Smooth muscle cell (in vitro differentiated cells): Measurements from ENCODE around the gene DEAF1. TPM values are rescaled to one million over a fixed set of nuclear protein-coding genes. Genes with fewer than 3 reads are reported as not detected.

Experiments
- DNase-seq: peaks from one replicate; lab custom pipeline; 2025; ENCODE audit not compliant: unreplicated experiment; lab: John Stamatoyannopoulos, UW
- H2AFZ ChIP-seq: fragments of 200-600 bp; sonication (generic); 2 replicates; pipeline ENCODE4 v1.6.0; 2016; ENCODE audit warnings: antibody characterized with exemption, low read depth, mild to moderate bottlenecking
- H3F3A ChIP-seq: fragments of 200-600 bp; sonication (generic); 2 replicates; pipeline ENCODE4 v1.6.0; 2017; ENCODE audit warnings: antibody characterized with exemption, low read depth
- H3K27ac ChIP-seq: fragments of 200-600 bp; sonication (generic); 2 replicates; pipeline ENCODE4 v1.5.1; 2016; ENCODE audit warnings: low read depth, mild to moderate bottlenecking
- H3K27me3 ChIP-seq: fragments of 200-600 bp; sonication (generic); 2 replicates; pipeline ENCODE4 v1.6.1; 2016; ENCODE audit warnings: low read depth, mild to moderate bottlenecking
- H3K36me3 ChIP-seq: fragments of 200-600 bp; sonication (generic); 2 replicates; pipeline ENCODE4 v1.5.1; 2016; ENCODE audit warnings: low read depth
- H3K4me1 ChIP-seq: fragments of 200-600 bp; sonication (generic); 2 replicates; pipeline ENCODE4 v1.5.1; 2016; ENCODE audit warnings: low read depth
- H3K4me2 ChIP-seq: fragments of 200-600 bp; sonication (generic); 2 replicates; pipeline ENCODE4 v1.6.0; 2016; ENCODE audit warnings: mild to moderate bottlenecking
- H3K4me3 ChIP-seq: fragments of 200-600 bp; sonication (generic); 2 replicates; pipeline ENCODE4 v1.5.1; 2016; ENCODE audit warnings: mild to moderate bottlenecking
- H3K79me2 ChIP-seq: fragments of 200-600 bp; sonication (generic); 2 replicates; pipeline ENCODE4 v1.6.0; 2016; ENCODE audit warnings: low read depth, mild to moderate bottlenecking
- H3K9ac ChIP-seq: fragments of 200-600 bp; sonication (generic); 2 replicates; pipeline ENCODE4 v1.6.0; 2016; ENCODE audit warnings: low read depth
- H3K9me3 ChIP-seq: fragments of 200-600 bp; sonication (generic); replicated peaks from 2 replicates; pipeline ENCODE4 v1.5.1; 2016; ENCODE audit warnings: low read depth
- H4K20me1 ChIP-seq: fragments of 200-600 bp; sonication (generic); 2 replicates; pipeline ENCODE4 v1.6.0; 2016; ENCODE audit warnings: low read depth
- WGBS: methylation state at CpG from one replicate; pipeline ENCODE4 v1.1.7; 2016; ENCODE audit warnings: low lambda C conversion rate; 5-methylcytosine and 5-hydroxymethylcytosine counted together
- polyA plus RNA-seq: library from polyadenylated mRNA; unstranded; fragments of >200 nt; fragmentation: Nextera tagmentation; extraction: Ambion mirVana; gene quantifications from 2 replicates; pipeline ENCODE4 v1.2.1, GENCODE V29; 2016
- total RNA-seq: library from RNA; depleted of rRNA; stranded (reverse); fragments of >200 nt; gene quantifications from 2 replicates; pipeline ENCODE4 v1.2.3, GENCODE V29; 2014
- TF ChIP-seq, protein P1 (sequence below): fragments of 200-600 bp; sonication (generic); IDR thresholded peaks from 2 replicates; pipeline ENCODE4 v1.5.1; 2017; ENCODE audit warnings: borderline replicate concordance, mild to moderate bottlenecking, antibody characterized with exemption; ENCODE audit not compliant: insufficient read depth, poor library complexity, severe bottlenecking

The DEAF1 gene
- total and polyA plus RNA-seq, 2 experiments from 2014 or later, result 18.7 to 39.2 TPM

DNA sequence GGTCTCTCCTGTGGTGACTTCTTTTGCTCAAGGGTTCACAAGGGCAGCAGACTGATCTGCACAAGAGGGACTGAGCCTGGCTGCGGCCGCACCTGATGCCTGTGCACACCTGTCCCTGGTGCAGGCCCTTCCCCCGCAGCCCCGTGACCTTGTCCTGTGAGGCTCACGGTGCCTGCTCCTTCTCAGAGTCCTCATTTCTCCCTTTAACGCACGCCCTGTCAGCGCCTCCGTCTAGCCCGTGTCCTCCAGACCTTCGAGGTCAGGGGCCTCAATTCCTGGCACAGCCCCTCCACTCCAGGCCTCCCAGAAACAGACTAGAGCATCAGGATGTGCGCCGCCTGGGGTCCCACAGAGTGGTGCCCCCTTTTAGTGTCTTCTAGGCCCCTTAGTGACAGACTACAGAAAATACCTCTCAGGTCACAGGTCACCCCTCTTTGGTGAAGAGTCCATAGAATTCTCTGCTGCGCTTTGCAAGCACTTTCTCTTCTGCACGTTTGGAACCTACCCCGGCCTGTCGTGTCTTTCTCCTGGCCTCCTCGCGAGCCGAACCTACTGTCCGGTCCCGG, 59.0 kb downstream of the DEAF1 start:
- no peak overlapping the region for H3K27ac ChIP-seq
- peaks cover 21% of the 10 kb centered on the region for H3K27me3 ChIP-seq
- peaks cover 12% of the 10 kb centered on the region for H3F3A ChIP-seq
- TF ChIP-seq, protein P1, sequence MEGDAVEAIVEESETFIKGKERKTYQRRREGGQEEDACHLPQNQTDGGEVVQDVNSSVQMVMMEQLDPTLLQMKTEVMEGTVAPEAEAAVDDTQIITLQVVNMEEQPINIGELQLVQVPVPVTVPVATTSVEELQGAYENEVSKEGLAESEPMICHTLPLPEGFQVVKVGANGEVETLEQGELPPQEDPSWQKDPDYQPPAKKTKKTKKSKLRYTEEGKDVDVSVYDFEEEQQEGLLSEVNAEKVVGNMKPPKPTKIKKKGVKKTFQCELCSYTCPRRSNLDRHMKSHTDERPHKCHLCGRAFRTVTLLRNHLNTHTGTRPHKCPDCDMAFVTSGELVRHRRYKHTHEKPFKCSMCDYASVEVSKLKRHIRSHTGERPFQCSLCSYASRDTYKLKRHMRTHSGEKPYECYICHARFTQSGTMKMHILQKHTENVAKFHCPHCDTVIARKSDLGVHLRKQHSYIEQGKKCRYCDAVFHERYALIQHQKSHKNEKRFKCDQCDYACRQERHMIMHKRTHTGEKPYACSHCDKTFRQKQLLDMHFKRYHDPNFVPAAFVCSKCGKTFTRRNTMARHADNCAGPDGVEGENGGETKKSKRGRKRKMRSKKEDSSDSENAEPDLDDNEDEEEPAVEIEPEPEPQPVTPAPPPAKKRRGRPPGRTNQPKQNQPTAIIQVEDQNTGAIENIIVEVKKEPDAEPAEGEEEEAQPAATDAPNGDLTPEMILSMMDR, result no peak
- no peak overlapping the region for H3K9ac ChIP-seq
- H3K79me2 ChIP-seq, result no peaks in the 10 kb centered on the region
- no peaks in the 10 kb centered on the region for H3K36me3 ChIP-seq
- no peak overlapping the region for H2AFZ ChIP-seq
- WGBS, result 76% methylated on average over 22 of the region's 22 CpGs
- no peaks in the 10 kb centered on the region for H3K9me3 ChIP-seq
- peaks cover 23% of the 10 kb centered on the region for H3K4me1 ChIP-seq
- no peak overlapping the region for H3K4me3 ChIP-seq
- no peak for DNase-seq
- no peak overlapping the region for H3K4me2 ChIP-seq
- H4K20me1 ChIP-seq, result peaks cover 91% of the 10 kb centered on the region

DNA sequence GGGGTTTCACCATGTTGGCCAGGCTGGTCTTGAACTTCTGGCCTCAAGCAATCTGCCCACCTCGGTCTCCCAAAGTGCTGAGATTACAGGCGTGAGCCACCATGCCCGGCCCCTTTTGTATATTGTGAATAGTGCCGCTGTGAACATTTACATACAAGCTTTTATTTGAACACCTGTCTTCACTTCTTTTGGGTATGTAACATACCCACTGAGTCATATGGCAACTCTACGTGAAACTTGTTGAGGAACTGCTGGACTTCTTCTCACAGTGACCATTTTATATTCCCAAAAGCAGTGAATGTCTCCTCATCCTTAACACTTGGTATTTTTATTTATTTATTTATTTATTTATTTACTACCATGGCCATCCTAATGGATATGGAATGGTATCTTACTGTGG, 64.2 kb downstream of the DEAF1 start:
- Histone ChIP-seq H3K36me3 (no peaks in the 10 kb centered on the region), H3K4me2 (no peak overlapping the region), H3K79me2 (no peaks in the 10 kb centered on the region), H3K4me1 (no peaks in the 10 kb centered on the region), H3K9ac (no peak overlapping the region), H3K27ac (no peak overlapping the region), H3K27me3 (no peaks in the 10 kb centered on the region), H3K9me3 (no peaks in the 10 kb centered on the region), H3F3A (peaks cover 21% of the 10 kb centered on the region), H4K20me1 (peaks cover 82% of the 10 kb centered on the region), H2AFZ (no peak overlapping the region), H3K4me3 (no peak overlapping the region)
- TF ChIP-seq, protein P1, result no peak
- WGBS, result 93% methylated on average over 5 of the region's 5 CpGs
- DNase-seq, result no peak

DNA sequence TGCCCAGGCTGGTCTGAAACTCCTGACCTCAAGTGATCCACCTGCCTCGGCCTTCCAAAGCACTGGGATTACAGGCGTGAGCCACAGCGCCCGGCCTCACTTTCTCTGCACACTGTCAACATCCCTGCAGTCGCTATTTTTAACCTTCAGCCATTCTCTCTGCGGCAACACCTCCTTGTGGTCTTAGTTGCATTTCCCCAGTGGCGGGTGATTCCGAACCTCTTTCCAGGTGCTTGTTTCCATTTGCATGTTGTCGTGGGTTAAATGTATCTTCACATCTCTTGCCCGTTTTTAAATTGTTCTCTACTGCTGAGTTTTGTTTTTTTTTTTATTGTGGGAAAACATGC, 65.8 kb downstream of the DEAF1 start:
- H2AFZ ChIP-seq, result no peak overlapping the region
- H3K9me3 ChIP-seq, result no peaks in the 10 kb centered on the region
- peak overlapping the region; percentile 50 for H3K4me2 ChIP-seq

More for the DNA sequence above, 65.8 kb downstream of the DEAF1 start:
- 42% methylated on average over 10 of the region's 10 CpGs for WGBS
- Histone ChIP-seq H3K27me3 (no peaks in the 10 kb centered on the region), H3K36me3 (no peaks in the 10 kb centered on the region), H3F3A (peaks cover 21% of the 10 kb centered on the region), H3K79me2 (no peaks in the 10 kb centered on the region), H3K27ac (peak overlapping the region; percentile 74), H4K20me1 (peaks cover 81% of the 10 kb centered on the region), H3K4me3 (no peak overlapping the region), H3K4me1 (no peaks in the 10 kb centered on the region), H3K9ac (peak overlapping the region; percentile 3)
- no peak for DNase-seq
- TF ChIP-seq, protein P1, result no peak
